Common myeloid progenitor, CD34-positive (primary cell): ENCODE data around the gene TBC1D32.

Experiments used
- CTCF ChIA-PET: fragments of 350-600 bp; sonication (Branson Sonifier 250); formaldehyde crosslinking; loops from one replicate; lab custom pipeline; 2021; ENCODE audit warnings: antibody characterized with exemption; lab: Charles Lee
- POLR2A ChIA-PET: fragments of 350-600 bp; sonication (Branson Sonifier 250); formaldehyde crosslinking; loops from one replicate; lab custom pipeline; 2021; ENCODE audit warnings: antibody characterized with exemption; lab: Charles Lee
- DNase-seq, 3 donors: peaks; one replicate each; pipeline versions ENCODE4 v3.0.0 to v3.0.0-alpha.2; 2013
- H3K27ac ChIP-seq, 2 experiments: 1 replicate in 1 of 2; 2 replicates in 1 of 2; pipeline ENCODE4 v1.7.0; 2013; ENCODE audit warnings: inconsistent platforms in 2 of 2, low read length in 2 of 2, mild to moderate bottlenecking in 2 of 2, low read depth in 1 of 2, moderate library complexity in 1 of 2; ENCODE audit not compliant: severe bottlenecking in 2 of 2, insufficient read depth in 1 of 2, poor library complexity in 1 of 2
- H3K27me3 ChIP-seq, 5 experiments: replicated peaks in 2 of 5; 1 replicate in 3 of 5; 2 replicates in 2 of 5; pipeline versions ENCODE4 v1.6.1 to v1.7.0; 2013; ENCODE audit warnings: low read length in 4 of 5, mild to moderate bottlenecking in 2 of 5, moderate library complexity in 2 of 5, inconsistent platforms in 1 of 5; ENCODE audit not compliant: insufficient read depth in 5 of 5, control insufficient read depth in 4 of 5
- H3K36me3 ChIP-seq, 4 experiments: 1 replicate in 2 of 4; 2 replicates in 2 of 4; pipeline versions ENCODE4 v1.6.1 to v1.7.0; 2013; ENCODE audit warnings: low read length in 3 of 4, control low read depth in 1 of 4, mild to moderate bottlenecking in 1 of 4; ENCODE audit not compliant: control insufficient read depth in 4 of 4, insufficient read depth in 4 of 4
- H3K4me1 ChIP-seq, 4 experiments: 1 replicate in 3 of 4; 2 replicates in 1 of 4; pipeline versions ENCODE4 v1.6.1 to v1.7.1; 2013; ENCODE audit warnings: low read length in 3 of 4, mild to moderate bottlenecking in 3 of 4, control low read depth in 1 of 4, inconsistent platforms in 1 of 4, moderate library complexity in 1 of 4; ENCODE audit not compliant: control insufficient read depth in 4 of 4, insufficient read depth in 4 of 4; ENCODE audit errors: control extremely low read depth in 1 of 4
- H3K4me3 ChIP-seq, 7 experiments: 1 replicate in 4 of 7; 2 replicates in 3 of 7; pipeline versions ENCODE4 v1.5.1 to v1.7.0; 2013; ENCODE audit warnings: mild to moderate bottlenecking in 7 of 7, low read length in 6 of 7, moderate library complexity in 6 of 7, inconsistent platforms in 2 of 7, low read depth in 2 of 7, control low read depth in 1 of 7; ENCODE audit not compliant: insufficient read depth in 4 of 7, control insufficient read depth in 1 of 7; ENCODE audit errors: extremely low read depth in 1 of 7
- H3K9me3 ChIP-seq, 5 experiments: 1 replicate in 4 of 5; 2 replicates in 1 of 5; pipeline versions ENCODE4 v1.6.1 to v1.7.1; 2013; ENCODE audit warnings: low read length in 4 of 5, mild to moderate bottlenecking in 2 of 5, inconsistent platforms in 1 of 5, low read depth in 1 of 5, moderate library complexity in 1 of 5; ENCODE audit not compliant: control insufficient read depth in 4 of 5, insufficient read depth in 2 of 5; ENCODE audit errors: control extremely low read depth in 1 of 5
- WGBS: methylation state at CpG from one replicate; pipeline ENCODE4 v1.1.5; 2013; ENCODE audit not compliant: insufficient coverage; 5-methylcytosine and 5-hydroxymethylcytosine counted together

Gene TBC1D32

DNA sequence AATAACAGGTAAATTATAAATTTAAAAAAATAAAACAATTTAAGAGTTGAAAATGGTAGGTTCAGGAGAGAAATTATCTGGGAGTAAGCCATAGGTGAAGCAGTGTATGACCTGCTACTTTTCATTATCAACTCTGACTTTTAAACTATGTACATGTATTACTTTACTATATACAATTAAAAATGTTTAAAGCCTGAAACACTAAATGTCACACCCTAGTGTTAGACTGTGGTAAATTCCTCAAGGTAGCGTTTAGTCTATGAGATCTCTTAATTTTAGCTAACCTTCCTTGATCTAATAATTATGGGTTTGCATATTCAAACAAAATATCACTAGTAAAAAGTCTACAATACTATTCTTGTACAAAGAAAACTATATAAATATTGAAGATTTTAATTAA, 22.3 kb upstream of the TBC1D32 start:
- no peaks in the 10 kb centered on the region for H3K36me3 ChIP-seq
- H3K27me3 ChIP-seq: peaks cover 0 to 2% (median 0%) of the 10 kb centered on the region in 5 experiments
- H3K9me3 ChIP-seq: no peaks in the 10 kb centered on the region
- POLR2A ChIA-PET: no interaction called here
- DNase-seq: no peak
- WGBS: no CpG with 5 or more reads among the region's 1 CpG
- CTCF ChIA-PET: interaction anchor here (2.3 kb wide), 1 partner anchor 8 kb away, joined by 5 read pairs; no protein-coding TSS in a partner anchor
- H3K4me1 ChIP-seq: no peaks in the 10 kb centered on the region
- H3K27ac ChIP-seq: no peak overlapping the region
- no peak overlapping the region for H3K4me3 ChIP-seq

DNA sequence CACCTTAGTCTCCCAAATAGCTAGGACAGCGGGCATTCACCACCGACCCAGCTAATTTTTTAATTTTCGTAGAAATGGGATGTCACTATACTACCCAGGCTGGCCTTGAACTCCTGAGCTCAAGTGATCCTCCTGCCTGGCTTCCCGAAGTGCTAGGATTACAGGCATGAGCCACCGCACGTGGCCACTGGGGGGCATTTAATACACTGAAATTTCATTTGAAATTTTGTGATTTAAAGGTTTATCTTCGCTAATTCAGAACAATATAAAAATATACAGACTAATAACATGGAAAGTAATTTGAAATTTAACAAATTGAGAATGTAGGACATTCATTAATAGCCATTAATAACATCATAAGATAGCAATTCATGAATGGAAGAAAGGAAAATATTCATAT, 20.5 kb upstream of the TBC1D32 start:
- ChIA-PET POLR2A (no interaction called here), CTCF (interaction anchor here (1.2 to 2.8 kb wide), 2 partner anchors 11 to 20 kb away, joined by 3 to 8 read pairs; no protein-coding TSS in a partner anchor)
- H3K27ac ChIP-seq: no peak overlapping the region
- no peak for DNase-seq
- H3K27me3 ChIP-seq: peaks cover 0 to 2% (median 0%) of the 10 kb centered on the region in 5 experiments
- no peaks in the 10 kb centered on the region for H3K9me3 ChIP-seq
- H3K4me1 ChIP-seq: no peaks in the 10 kb centered on the region
- no peak overlapping the region for H3K4me3 ChIP-seq
- 74% methylated on average over 4 of the region's 7 CpGs for WGBS
- H3K36me3 ChIP-seq: no peaks in the 10 kb centered on the region

DNA sequence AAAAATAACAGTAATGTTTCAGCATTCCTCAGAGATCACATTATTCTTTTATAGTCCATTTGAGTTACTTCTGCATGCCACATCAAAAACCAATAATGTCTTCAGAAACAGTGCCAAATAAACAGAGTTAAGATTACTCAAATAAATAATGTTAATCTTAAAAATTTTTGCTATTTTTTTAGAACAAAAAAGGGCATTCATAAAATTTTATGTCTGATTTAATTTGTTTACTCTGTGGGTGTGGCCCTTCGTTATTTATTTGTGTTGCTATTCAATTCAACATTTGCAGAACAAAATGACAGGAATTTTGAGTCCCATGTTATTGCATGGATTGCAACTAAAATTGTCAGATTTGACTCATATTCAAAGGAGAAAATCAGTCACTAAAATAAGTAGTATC, 18.7 kb upstream of the TBC1D32 start:
- no CpG with 5 or more reads among the region's 1 CpG for WGBS
- H3K27ac ChIP-seq: no peak overlapping the region
- no peaks in the 10 kb centered on the region for H3K9me3 ChIP-seq
- H3K4me1 ChIP-seq: no peaks in the 10 kb centered on the region
- ChIA-PET POLR2A (no interaction called here), CTCF (interaction anchor here (2.8 kb wide), 1 partner anchor 13 kb away, joined by 8 read pairs; no protein-coding TSS in a partner anchor)
- DNase-seq: no peak
- H3K27me3 ChIP-seq: peaks cover 0 to 2% (median 0%) of the 10 kb centered on the region in 5 experiments
- H3K36me3 ChIP-seq: no peaks in the 10 kb centered on the region
- no peak overlapping the region for H3K4me3 ChIP-seq

DNA sequence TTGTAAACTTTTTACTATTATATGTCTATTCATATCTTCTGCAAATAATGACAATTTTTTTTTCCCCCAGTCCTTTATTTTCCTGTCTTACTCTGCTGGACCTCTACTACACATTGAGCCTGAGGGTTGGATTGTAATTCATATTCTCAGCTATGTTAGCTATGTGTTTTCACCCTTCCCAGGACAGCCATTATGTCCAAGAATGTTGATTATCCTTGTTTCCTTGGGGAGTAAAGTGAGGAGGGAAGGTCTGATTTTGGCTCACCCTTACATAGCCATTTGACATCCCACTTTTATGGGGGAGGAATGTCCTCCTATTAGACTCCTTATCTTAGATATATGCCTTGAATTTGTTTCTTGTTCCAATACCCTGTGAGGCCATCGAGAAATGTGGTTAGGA, 17.6 kb upstream of the TBC1D32 start:
- ChIA-PET CTCF (no interaction called here), POLR2A (no interaction called here)
- Histone ChIP-seq H3K27me3 (peaks cover 0 to 2% (median 0%) of the 10 kb centered on the region in 5 experiments), H3K27ac (no peak overlapping the region), H3K9me3 (no peaks in the 10 kb centered on the region), H3K4me3 (no peak overlapping the region), H3K4me1 (no peaks in the 10 kb centered on the region), H3K36me3 (no peaks in the 10 kb centered on the region)
- no peak for DNase-seq
- no CpG with 5 or more reads among the region's 1 CpG for WGBS

- POLR2A ChIA-PET: no interaction called here
Measured at GRCh38 chr6:121349596-121349995, 15.3 kb upstream of the TBC1D32 start.

GRCh38 chr6:121347484-121347883, 13.2 kb upstream of the TBC1D32 start:
- DNase-seq: no peak
- POLR2A ChIA-PET: no interaction called here

More at GRCh38 chr6:121349596-121349995, 15.3 kb upstream of the TBC1D32 start:
- no peak overlapping the region for H3K4me3 ChIP-seq
- H3K27me3 ChIP-seq: peaks cover 0 to 2% (median 0%) of the 10 kb centered on the region in 5 experiments
- 83% methylated on average over 1 of the region's 1 CpG for WGBS
- H3K4me1 ChIP-seq: no peaks in the 10 kb centered on the region
- H3K9me3 ChIP-seq: no peaks in the 10 kb centered on the region
- no peaks in the 10 kb centered on the region for H3K36me3 ChIP-seq
- no peak for DNase-seq
- CTCF ChIA-PET: no interaction called here
- no peak overlapping the region for H3K27ac ChIP-seq

DNA sequence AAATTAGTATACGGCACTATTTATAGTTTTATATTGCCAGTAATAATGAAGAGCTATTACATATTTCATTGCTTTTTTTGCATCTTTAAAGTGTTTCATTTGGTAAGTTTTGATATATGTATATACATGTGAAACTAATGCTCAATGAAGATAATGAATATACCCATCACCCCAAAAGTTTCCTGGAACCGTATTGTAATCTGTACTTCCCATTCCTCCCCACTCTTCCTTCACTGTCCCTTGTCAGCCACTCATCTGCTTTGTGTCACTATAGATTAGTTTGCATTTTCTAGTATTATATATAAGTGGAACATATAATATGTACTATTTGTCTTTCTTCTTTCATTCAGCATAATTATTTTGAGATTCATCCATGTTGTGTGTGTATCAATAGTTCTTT, 10.3 kb upstream of the TBC1D32 start:
- H3K4me3 ChIP-seq: no peak overlapping the region
- ChIA-PET CTCF (no interaction called here), POLR2A (no interaction called here)
- no CpG with 5 or more reads among the region's 2 CpGs for WGBS
- H3K36me3 ChIP-seq: no peaks in the 10 kb centered on the region
- DNase-seq: no peak
- H3K27ac ChIP-seq: no peak overlapping the region
- H3K9me3 ChIP-seq: no peaks in the 10 kb centered on the region
- no peaks in the 10 kb centered on the region for H3K4me1 ChIP-seq
- no peaks in the 10 kb centered on the region for H3K27me3 ChIP-seq

More at GRCh38 chr6:121347484-121347883, 13.2 kb upstream of the TBC1D32 start:
- H3K9me3 ChIP-seq: no peaks in the 10 kb centered on the region
- WGBS: no CpG with 5 or more reads among the region's 3 CpGs
- H3K27me3 ChIP-seq: peaks cover 0 to 2% (median 0%) of the 10 kb centered on the region in 5 experiments
- no peak overlapping the region for H3K4me3 ChIP-seq
- H3K27ac ChIP-seq: no peak overlapping the region
- no peaks in the 10 kb centered on the region for H3K4me1 ChIP-seq
- CTCF ChIA-PET: no interaction called here
- no peaks in the 10 kb centered on the region for H3K36me3 ChIP-seq
